Adrenal gland (tissue), 12 donors: ENCODE measurements around the gene SMURF1. TPM values are rescaled to one million over a fixed set of nuclear protein-coding genes. Genes with fewer than 3 reads are reported as not detected.
A peak's percentile ranks its signal among the peaks of the same experiment; 100 is the strongest.
"Not testable (repeated sequence)": the region's sequence is repeated elsewhere in the genome, so short reads cannot be mapped to it uniquely, and the experiment has no call there.

Experiments used
- DNase-seq, 7 donors: peaks; one replicate each; pipeline ENCODE4 v3.0.0-alpha.2; 2019 to 2020
- H3K27ac ChIP-seq, 5 donors: fragments of 200-600 bp; sonication (generic) in 4 of 5; 1 replicate in 3 of 5; 2 replicates in 2 of 5; pipeline versions ENCODE4 v1.5.1 to v1.8.0; 2016 to 2020; ENCODE audit warnings: mild to moderate bottlenecking in 1 of 5
- H3K27me3 ChIP-seq: fragments of 200-600 bp; 2 replicates; pipeline ENCODE4 v1.8.0; 2021
- H3K36me3 ChIP-seq, 2 donors: fragments of 200-600 bp; replicated peaks in 1 of 2; 1 replicate in 1 of 2; 2 replicates in 1 of 2; pipeline versions ENCODE4 v1.5.1 to v1.8.0; 2018 to 2022
- H3K4me1 ChIP-seq, 2 donors: fragments of 200-600 bp; replicated peaks in 1 of 2; 1 replicate in 1 of 2; 2 replicates in 1 of 2; pipeline versions ENCODE4 v1.5.1 to v1.8.0; 2018 to 2021
- H3K4me3 ChIP-seq, 4 donors: fragments of 200-600 bp; sonication (generic) in 3 of 4; one replicate each; pipeline ENCODE4 v1.5.1; 2016 to 2018
- H3K9me3 ChIP-seq, 3 donors: fragments of 200-600 bp; sonication (generic) in 1 of 3; replicated peaks in 1 of 3; 1 replicate in 2 of 3; 2 replicates in 1 of 3; pipeline versions ENCODE4 v1.5.1 to v1.8.0; 2016 to 2021
- POLR2A ChIP-seq, 2 donors: fragments of 450-650 bp; IDR thresholded peaks; one replicate each; pipeline ENCODE4 v1.6.1; 2017; ENCODE audit warnings: antibody characterized with exemption in 2 of 2, mild to moderate bottlenecking in 2 of 2, moderate library complexity in 1 of 2
- WGBS, 4 donors: extraction: QIAGEN DNeasy Blood & Tissue Kit in 2 of 4; methylation state at CpG; one replicate each; pipeline versions ENCODE4 v1.1.5 to v1.1.7; 2013 to 2017; 5-methylcytosine and 5-hydroxymethylcytosine counted together
- intact Hi-C, 2 donors: fragments of 100-400 bp; cut with DNase I; formaldehyde crosslinking; loops; one replicate each; pipeline versions ENCODE4 v1.14.1 to v1.15.0; 2022 to 2023
- polyA plus RNA-seq, 3 donors: library from polyadenylated mRNA; stranded (reverse); fragments of 200-250 nt in 2 of 3; fragments of 350-450 nt in 1 of 3; fragmentation: Illumina TruSeq in 1 of 3; extraction: RNeasy Lipid Tissue Mini Kit (QIAGEN cat#74804) in 1 of 3; gene quantifications; one replicate each; pipeline ENCODE4 v1.2.3, GENCODE V29; 2013 to 2014
- total RNA-seq, 9 donors: library from RNA; depleted of rRNA in 4 of 9; stranded (reverse); fragments of >200 nt in 4 of 9; fragments of 120-200 nt in 1 of 9; fragmentation: NEBNext Ultra II Directional in 1 of 9; extraction: Animal tissue kit (Norgen Biotek cat#: 25700) in 1 of 9; gene quantifications; one replicate each; pipeline versions ENCODE4 v1.1.0 to v1.2.4, GENCODE V29; 2013 to 2023
- TF ChIP-seq, protein P1 (sequence below), 6 experiments: fragments of 450-650 bp in 4 of 6; fragments of 200-600 bp in 2 of 6; sonication (generic) in 1 of 6; IDR thresholded peaks; 1 replicate in 5 of 6; 2 replicates in 1 of 6; pipeline versions ENCODE4 v1.5.1 to v1.8.0; 2016 to 2021; ENCODE audit warnings: antibody characterized with exemption in 6 of 6, mild to moderate bottlenecking in 2 of 6, moderate library complexity in 1 of 6
- donor health status: healthy with polysubstance abuse.
- donor health status: Bipolar disorder and iron deficiency.
- donor health status: DM: yes; HTN: yes; CAD: no.
- donor health status: DM: no; HTN: no; CAD: no.
- donor health status: DM: no; HTN: no; CAD: no.
- donor health status: DM: yes; HTN: yes; CAD: no.

SMURF1 gene
- total and polyA plus RNA-seq, 12 donors, result 8.9 to 40.3 (median 22.3) TPM

DNA sequence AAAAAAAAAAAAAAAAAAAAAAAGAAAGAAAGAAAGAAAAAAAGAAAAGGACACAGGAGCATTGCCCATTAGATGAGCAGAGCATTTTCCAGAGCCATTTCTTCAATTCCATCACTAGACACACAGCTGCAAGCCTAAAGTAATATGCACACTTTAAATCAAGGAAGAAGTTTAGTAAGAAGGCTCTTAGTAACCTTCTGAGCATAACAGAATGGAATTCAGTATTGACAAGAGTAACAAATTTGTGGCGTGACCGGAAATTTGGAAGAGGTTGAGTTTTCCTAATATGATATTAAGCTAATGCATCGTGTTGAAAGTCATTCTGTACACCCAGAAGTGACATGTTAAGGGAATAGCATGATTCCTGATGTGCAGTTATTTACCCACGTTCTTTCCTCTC is 35.3 kb downstream of the SMURF1 start:
- Histone ChIP-seq H3K27me3 (no peaks in the 10 kb centered on the region), H3K4me1 (peaks cover 11 to 59% of the 10 kb centered on the region in 2 donors), H3K9me3 (no peaks in the 10 kb centered on the region), H3K4me3 (no peak overlapping the region), H3K27ac (peak overlapping the region; percentile 33 to 81 (median 73)), H3K36me3 (no peaks in the 10 kb centered on the region)
- intact Hi-C loops, result no loop called here
- no peak for DNase-seq
- 59 to 74% (median 70%) methylated on average over 4 of the region's 4 CpGs for WGBS, 4 donors
- TF ChIP-seq POLR2A (IDR thresholded peaks at IDR 0.05), result no peak
- TF ChIP-seq, protein P1, sequence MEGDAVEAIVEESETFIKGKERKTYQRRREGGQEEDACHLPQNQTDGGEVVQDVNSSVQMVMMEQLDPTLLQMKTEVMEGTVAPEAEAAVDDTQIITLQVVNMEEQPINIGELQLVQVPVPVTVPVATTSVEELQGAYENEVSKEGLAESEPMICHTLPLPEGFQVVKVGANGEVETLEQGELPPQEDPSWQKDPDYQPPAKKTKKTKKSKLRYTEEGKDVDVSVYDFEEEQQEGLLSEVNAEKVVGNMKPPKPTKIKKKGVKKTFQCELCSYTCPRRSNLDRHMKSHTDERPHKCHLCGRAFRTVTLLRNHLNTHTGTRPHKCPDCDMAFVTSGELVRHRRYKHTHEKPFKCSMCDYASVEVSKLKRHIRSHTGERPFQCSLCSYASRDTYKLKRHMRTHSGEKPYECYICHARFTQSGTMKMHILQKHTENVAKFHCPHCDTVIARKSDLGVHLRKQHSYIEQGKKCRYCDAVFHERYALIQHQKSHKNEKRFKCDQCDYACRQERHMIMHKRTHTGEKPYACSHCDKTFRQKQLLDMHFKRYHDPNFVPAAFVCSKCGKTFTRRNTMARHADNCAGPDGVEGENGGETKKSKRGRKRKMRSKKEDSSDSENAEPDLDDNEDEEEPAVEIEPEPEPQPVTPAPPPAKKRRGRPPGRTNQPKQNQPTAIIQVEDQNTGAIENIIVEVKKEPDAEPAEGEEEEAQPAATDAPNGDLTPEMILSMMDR (IDR thresholded peaks at IDR 0.05), result no peak

DNA sequence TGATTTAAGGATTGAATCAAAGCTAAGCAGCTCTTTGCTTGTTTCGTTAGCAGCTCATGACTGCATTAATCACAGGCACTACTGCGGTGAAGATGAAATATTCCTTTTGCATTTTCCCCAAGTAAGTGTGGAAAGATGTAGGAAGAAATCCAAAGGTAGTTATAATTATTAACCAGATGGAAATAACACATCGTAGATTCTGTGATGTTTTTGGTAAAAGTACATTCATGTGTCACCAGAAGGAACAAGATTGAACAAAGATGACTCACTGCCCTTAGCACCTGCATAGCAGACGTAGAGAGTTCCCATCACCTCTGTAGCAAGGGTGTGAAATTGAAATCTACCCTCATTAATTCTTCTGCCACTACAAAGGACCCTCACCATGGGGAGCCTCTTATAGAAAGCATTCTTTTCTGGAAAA is 37.1 kb downstream of the SMURF1 start:
- 59 to 72% (median 62%) methylated on average over 4 of the region's 4 CpGs for WGBS, 4 donors
- peak overlapping the region in 3 of 5 donors; percentile 18 to 74 (median 51) for H3K27ac ChIP-seq
- intact Hi-C loops, result no loop called here

DNA sequence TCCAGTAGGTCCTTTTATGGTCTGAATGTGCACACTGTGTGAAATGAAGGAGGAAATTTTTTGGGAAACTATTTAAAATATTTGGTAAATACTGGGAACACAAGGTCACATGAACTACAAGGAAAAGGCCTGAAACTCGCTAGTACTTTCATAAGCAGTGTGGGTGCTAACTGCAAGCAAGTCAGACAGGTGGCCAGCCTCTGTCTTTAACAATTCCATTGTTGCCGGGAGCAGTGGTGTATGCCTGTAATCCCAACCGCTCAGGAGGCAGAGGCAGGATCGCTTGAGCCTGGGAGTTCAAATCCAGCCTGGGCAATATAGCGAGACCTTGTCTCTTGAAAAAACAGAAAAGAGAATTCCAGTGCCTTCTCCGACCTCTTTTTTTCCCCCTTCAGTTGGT is 37.5 kb downstream of the SMURF1 start:
- intact Hi-C loops, result no loop called here
- Histone ChIP-seq H3K27me3 (no peaks in the 10 kb centered on the region), H3K36me3 (no peaks in the 10 kb centered on the region), H3K4me1 (peaks cover 6 to 58% of the 10 kb centered on the region in 2 donors), H3K9me3 (no peaks in the 10 kb centered on the region), H3K4me3 (no peak overlapping the region), H3K27ac (peak overlapping the region in 3 of 5 donors; percentile 18 to 74 (median 51))
- TF ChIP-seq POLR2A (IDR thresholded peaks at IDR 0.05), result no peak
- TF ChIP-seq, protein P1 (IDR thresholded peaks at IDR 0.05), result no peak
- no peak for DNase-seq
- WGBS, 4 donors, result 72 to 75% (median 75%) methylated on average over 6 of the region's 6 CpGs

More for the DNA sequence above, 37.1 kb downstream of the SMURF1 start:
- no peaks in the 10 kb centered on the region for H3K27me3 ChIP-seq
- TF ChIP-seq POLR2A (IDR thresholded peaks at IDR 0.05), result no peak
- no peaks in the 10 kb centered on the region for H3K9me3 ChIP-seq
- no peak for DNase-seq
- peaks cover 7 to 62% of the 10 kb centered on the region in 2 donors for H3K4me1 ChIP-seq
- no peak overlapping the region for H3K4me3 ChIP-seq
- no peaks in the 10 kb centered on the region for H3K36me3 ChIP-seq

DNA sequence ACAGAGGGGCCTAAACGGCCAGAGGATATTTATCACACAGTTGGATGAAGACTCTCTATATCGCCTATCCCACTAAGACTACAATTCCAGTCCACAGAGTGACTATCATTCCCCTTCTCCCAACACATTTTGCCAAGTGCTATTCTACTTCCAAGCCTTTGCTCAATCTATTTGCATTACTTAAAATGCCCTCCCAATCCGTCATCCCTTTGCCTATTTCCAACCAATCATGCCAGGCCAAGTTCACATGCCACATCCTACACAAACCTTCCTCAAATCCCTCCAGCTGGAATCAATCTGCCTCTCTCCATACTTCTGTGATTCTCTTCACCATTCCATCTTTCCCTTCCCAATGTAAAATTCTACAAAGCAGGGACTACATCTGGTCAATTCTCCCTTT is 38.2 kb downstream of the SMURF1 start:
- intact Hi-C loops, result no loop called here
- Histone ChIP-seq H3K9me3 (no peaks in the 10 kb centered on the region), H3K4me3 (no peak overlapping the region), H3K27ac (peak overlapping the region in 4 of 5 donors; percentile 2 to 74 (median 34)), H3K27me3 (no peaks in the 10 kb centered on the region), H3K4me1 (peaks cover 6 to 55% of the 10 kb centered on the region in 2 donors), H3K36me3 (no peaks in the 10 kb centered on the region)
- no peak for TF ChIP-seq POLR2A (IDR thresholded peaks at IDR 0.05)
- TF ChIP-seq, protein P1 (IDR thresholded peaks at IDR 0.05), result no peak
- no peak for DNase-seq
- WGBS, 4 donors, result 73 to 82% (median 81%) methylated on average over 3 of the region's 3 CpGs

DNA sequence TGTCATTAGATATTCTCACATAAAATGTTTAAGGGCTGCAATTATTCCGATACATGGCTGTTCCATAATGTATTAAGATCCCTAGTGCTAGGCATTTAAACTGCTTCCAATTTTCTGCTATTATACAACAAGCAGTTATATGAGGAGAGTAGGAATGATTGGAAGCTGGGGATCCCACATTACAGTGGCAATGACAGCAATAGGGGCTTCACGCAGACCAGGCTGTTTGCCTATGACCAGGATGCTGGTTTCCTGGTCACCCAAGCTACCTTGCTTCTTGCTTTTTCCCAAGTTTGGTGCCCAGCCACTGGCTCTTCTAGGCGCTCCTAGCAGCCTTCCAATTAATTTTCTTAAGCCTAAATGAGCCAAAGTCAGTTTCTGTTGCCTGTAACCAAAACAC is 39.3 kb downstream of the SMURF1 start:
- Histone ChIP-seq H3K9me3 (no peaks in the 10 kb centered on the region), H3K4me3 (no peak overlapping the region), H3K27ac (no peak overlapping the region), H3K36me3 (no peaks in the 10 kb centered on the region), H3K4me1 (peaks cover 6 to 43% of the 10 kb centered on the region in 2 donors), H3K27me3 (no peaks in the 10 kb centered on the region)
- TF ChIP-seq POLR2A (IDR thresholded peaks at IDR 0.05), result no peak
- TF ChIP-seq, protein P1 (IDR thresholded peaks at IDR 0.05), result no peak
- 97 to 100% (median 99%) methylated on average over 3 of the region's 3 CpGs for WGBS, 4 donors
- intact Hi-C loops, result no loop called here
- no peak for DNase-seq

DNA sequence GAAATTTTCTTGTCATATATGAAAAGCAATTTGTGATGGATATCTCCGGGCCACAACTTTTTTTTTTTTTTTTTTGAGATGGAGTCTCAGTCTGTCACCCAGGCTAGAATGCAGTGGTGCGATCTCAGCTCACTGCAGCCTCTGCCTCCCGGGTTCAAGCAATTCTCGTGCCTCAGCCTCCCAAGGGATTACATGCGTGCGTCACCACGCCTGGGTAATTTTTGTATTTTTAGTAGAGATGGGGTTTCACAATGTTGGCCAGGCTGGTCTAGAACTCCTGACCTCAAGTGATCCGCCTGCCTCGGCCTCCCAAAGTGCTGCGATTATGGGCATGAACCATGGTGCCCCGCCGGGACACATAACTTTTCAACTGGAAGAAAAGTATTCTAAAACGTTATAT is 40.1 kb downstream of the SMURF1 start:
- H3K4me3 ChIP-seq, H3K27ac ChIP-seq, H3K36me3 ChIP-seq, DNase-seq, intact Hi-C loops, H3K27me3 ChIP-seq, H3K9me3 ChIP-seq: not testable (repeated sequence)
- peaks cover 7 to 43% of the 10 kb centered on the region in 2 donors for H3K4me1 ChIP-seq
- WGBS, 4 donors, result 92 to 94% (median 92%) methylated on average over 13 of the region's 13 CpGs
